ENCODE measurements around the gene EPAS1.

The EPAS1 gene

GRCh38 chr2:46303233-46303632, 6.0 kb downstream of the EPAS1 start:
- no peak for DNase-seq

GRCh38 chr2:46303822-46304221, 6.6 kb downstream of the EPAS1 start:
- DNase-seq: no peak

- DNase-seq: no peak
These were observed 7.4 kb downstream of the EPAS1 start for GRCh38 chr2:46304635-46305034.

- no peak for DNase-seq
These were observed 8.0 kb downstream of the EPAS1 start for GRCh38 chr2:46305187-46305586.

GRCh38 chr2:46305767-46306166, 8.6 kb downstream of the EPAS1 start:
- no peak for DNase-seq

- DNase-seq: no peak
These were observed 9.1 kb downstream of the EPAS1 start for GRCh38 chr2:46306330-46306751.

GRCh38 chr2:46306988-46307655, 9.9 kb downstream of the EPAS1 start:
- DNase-seq: no peak

GRCh38 chr2:46308081-46308480, 10.9 kb downstream of the EPAS1 start:
- DNase-seq: no peak

GRCh38 chr2:46308629-46309028, 11.4 kb downstream of the EPAS1 start:
- DNase-seq: no peak

- DNase-seq: no peak
These were observed 12.1 kb downstream of the EPAS1 start for GRCh38 chr2:46309052-46309953.

GRCh38 chr2:46310446-46310845, 13.2 kb downstream of the EPAS1 start:
- no peak for DNase-seq

- DNase-seq: no peak
These were observed 14.5 kb downstream of the EPAS1 start for GRCh38 chr2:46311651-46312223.

- no peak for DNase-seq
These were observed 15.9 kb downstream of the EPAS1 start for GRCh38 chr2:46313063-46313462.

GRCh38 chr2:46314065-46314835, 17.0 kb downstream of the EPAS1 start:
- DNase-seq: no peak

- no peak for DNase-seq
These were observed 18.1 kb downstream of the EPAS1 start for GRCh38 chr2:46315103-46315890.

- no peak for DNase-seq
These were observed 19.9 kb downstream of the EPAS1 start for GRCh38 chr2:46317094-46317486.

- no peak for DNase-seq
These were observed 21.6 kb downstream of the EPAS1 start for GRCh38 chr2:46318579-46319460.

- DNase-seq: no peak
These were observed 22.5 kb downstream of the EPAS1 start for GRCh38 chr2:46319711-46320110.

- no peak for DNase-seq
These were observed 22.9 kb downstream of the EPAS1 start for GRCh38 chr2:46320141-46320567.

GRCh38 chr2:46323730-46324129, 26.5 kb downstream of the EPAS1 start:
- no peak for DNase-seq

Data from activated gamma-delta T cell treated with Interleukin-2 at 50 U/mL for 16 hours (primary cell).